SK-N-DZ (cell line): ENCODE data around the gene TOMM40L.
"Not testable (repeated sequence)": the region's sequence is repeated elsewhere in the genome, so short reads cannot be mapped to it uniquely, and the experiment has no call there.

Experiments used
- DNase-seq: peaks from one replicate; pipeline ENCODE4 v3.0.0-alpha.2; 2015; ENCODE audit warnings: low spot score

The TOMM40L gene

GRCh38 chr1:161251579-161251978 lies 25.7 kb downstream of the TOMM40L start:
- no peak for DNase-seq

GRCh38 chr1:161255302-161255701 lies 29.4 kb downstream of the TOMM40L start:
- not testable (repeated sequence) for DNase-seq

GRCh38 chr1:161255955-161256520 lies 30.2 kb downstream of the TOMM40L start:
- DNase-seq = not testable (repeated sequence)

- DNase-seq = not testable (repeated sequence)
These were observed 31.2 kb downstream of the TOMM40L start for GRCh38 chr1:161257109-161257508.

GRCh38 chr1:161258439-161259344 lies 32.8 kb downstream of the TOMM40L start, which contains the start of gene PCP4L1:
Gene PCP4L1, plus strand, starts transcription at chr1:161258745. Its CDS starts 230 bp downstream, at chr1:161258975.
- peak; percentile 87 for DNase-seq

- no peak for DNase-seq
These were observed 33.5 kb downstream of the TOMM40L start for GRCh38 chr1:161259345-161259702.

DNA sequence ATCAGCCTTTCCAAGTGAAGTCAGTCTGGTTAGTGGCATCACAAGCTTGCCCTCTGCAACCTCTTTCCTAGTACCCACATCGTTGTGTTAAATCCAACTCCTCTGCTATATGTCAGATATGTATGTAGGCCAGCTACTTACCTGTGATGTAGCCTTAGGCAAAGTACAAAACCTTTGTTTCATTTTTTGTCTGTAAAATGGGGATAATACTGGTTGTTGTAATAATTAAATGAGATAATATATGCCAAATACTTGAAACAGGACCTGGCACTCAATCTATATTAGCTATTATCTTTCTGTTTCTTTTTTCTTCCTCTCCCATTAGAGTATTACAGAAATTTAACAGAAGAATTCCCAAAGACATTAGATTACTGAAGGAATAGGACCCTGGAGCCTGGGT lies 33.9 kb downstream of the TOMM40L start:
- no peak for DNase-seq

- DNase-seq = no peak
These were observed 34.8 kb downstream of the TOMM40L start for GRCh38 chr1:161260376-161261260.

- DNase-seq = no peak
These were observed 35.7 kb downstream of the TOMM40L start for GRCh38 chr1:161261261-161262235.

DNA sequence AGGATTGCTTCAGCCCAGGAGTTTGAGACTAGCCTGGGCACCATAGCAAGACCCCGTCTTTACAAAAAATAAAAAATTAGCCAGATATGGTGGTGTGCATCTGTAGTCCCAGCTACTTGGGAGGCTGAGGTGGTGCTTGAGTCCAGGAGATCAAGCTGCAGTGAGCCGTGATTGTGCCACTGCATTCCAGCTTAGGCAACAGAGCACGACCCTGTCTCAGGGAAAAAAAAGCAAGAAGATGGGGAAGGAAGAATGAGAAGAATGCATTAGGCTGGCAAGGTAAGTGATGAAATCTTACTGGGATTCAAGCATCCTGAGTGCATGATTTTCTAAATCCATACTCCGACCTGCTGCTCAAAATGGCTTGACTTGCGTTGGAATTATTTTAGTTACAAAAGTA lies 39.4 kb downstream of the TOMM40L start:
- DNase-seq = no peak

- DNase-seq = no peak
These were observed 40.3 kb downstream of the TOMM40L start for GRCh38 chr1:161266202-161266601.

- no peak for DNase-seq
These were observed 41.0 kb downstream of the TOMM40L start for GRCh38 chr1:161266836-161267235.

DNA sequence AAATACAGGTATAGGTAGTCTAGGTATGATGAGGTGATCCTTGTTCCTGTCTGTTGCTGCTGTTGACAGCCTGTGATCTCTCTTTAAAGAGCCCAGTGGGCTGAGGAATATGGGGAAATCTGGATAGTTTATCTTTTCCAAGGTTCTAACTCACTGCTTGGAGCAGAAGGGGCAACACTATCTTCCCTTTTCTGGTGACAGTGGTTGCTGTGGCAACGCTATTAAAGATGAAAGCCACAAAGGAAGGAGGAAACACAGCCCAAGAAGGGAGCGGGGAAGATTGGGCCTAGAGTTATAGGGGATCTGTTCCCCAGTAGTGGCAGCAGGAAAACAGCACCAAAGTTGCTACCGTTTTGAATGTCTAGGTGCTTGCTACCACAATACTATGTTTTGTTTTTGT lies 41.5 kb downstream of the TOMM40L start:
- no peak for DNase-seq

- DNase-seq = no peak
These were observed 47.5 kb downstream of the TOMM40L start for GRCh38 chr1:161273402-161273801.

GRCh38 chr1:161274874-161275273 lies 49.0 kb downstream of the TOMM40L start:
- DNase-seq = peak; percentile 57
